Erythroblast (primary cell): ENCODE data around the gene CRYZL1.
"Not testable (repeated sequence)": the region's sequence is repeated elsewhere in the genome, so short reads cannot be mapped to it uniquely, and the experiment has no call there.

Experiments used
- GATA1 ChIP-seq: IDR thresholded peaks from 2 replicates; pipeline ENCODE4 v1.6.1; 2011; ENCODE audit warnings: low read depth, mild to moderate bottlenecking, control low read depth, low read length, moderate library complexity
- POLR2A ChIP-seq: IDR thresholded peaks from 2 replicates; pipeline ENCODE4 v1.6.1; 2011; ENCODE audit warnings: mild to moderate bottlenecking, low read length

DNA sequence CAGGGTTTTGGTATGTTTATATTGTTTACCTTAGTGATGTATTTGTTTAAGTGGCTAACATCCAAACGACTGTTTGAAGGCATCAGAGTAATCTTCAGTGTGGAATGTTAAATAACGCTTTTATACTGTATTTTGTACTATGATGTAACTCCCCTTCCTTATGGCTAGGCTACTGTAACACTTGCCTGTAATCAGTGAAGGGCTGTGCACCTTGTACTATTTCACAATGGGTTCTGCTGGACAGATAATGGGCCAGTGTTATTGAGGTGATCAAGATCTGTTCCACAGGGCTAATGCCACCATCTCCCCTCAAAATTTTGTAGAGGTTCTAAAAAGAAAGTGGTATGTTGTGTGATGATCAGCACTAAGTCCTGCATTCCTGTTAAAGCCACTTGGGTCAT is 64.8 kb downstream of the CRYZL1 start:
- TF ChIP-seq POLR2A, GATA1: not testable (repeated sequence)
